ENCODE results near the gene FAAP100. TPM values are rescaled to one million over a fixed set of nuclear protein-coding genes. Genes with fewer than 3 reads are reported as not detected.
"Not testable (repeated sequence)": the region's sequence is repeated elsewhere in the genome, so short reads cannot be mapped to it uniquely, and the experiment has no call there.

FAAP100 gene
- polyA plus RNA-seq (2012; ENCODE audit: insufficient read depth, insufficient read length): 26.1 TPM

DNA sequence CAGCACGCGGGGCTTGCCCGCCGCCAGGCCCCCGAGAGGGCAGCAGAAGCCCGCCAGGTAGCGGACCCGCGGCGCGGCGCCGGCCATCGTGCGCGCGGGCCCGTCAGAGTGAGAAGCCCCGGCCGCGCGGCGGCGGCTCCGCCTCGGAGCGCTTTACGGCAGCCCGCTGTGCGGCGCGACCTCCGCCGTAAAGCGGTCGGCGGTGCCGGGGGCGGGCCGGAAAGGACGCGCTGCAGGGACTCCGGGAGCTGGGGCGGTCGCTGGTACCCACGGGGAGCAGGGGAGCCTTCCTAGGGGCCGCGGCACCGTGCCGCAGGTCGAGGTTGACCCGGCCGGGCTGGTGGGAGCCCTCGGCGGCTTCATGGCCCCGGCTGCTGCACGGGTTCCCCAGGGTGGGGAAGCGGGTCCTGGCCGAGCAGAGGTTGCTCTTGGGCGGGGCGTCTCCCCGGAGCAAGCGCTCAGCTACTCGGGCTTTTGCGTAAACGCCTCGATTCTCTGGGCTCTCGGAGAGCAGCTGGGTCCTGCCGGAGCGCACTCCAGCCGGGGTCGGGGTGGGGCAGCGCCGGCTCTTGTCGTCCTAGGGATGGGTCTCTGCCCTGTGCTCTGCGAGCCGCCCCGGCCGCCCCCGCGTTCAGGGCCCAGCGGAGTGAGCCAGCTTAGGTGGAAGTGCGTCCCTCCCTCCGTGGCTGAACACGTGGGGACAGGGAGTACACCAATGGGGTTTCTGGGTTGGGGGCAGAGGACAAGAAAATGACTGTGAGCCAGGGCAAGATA lies at the start of gene FAAP100:
Gene FAAP100, minus strand, starts transcription at position 110 of the 774 bp plus-strand sequence. Its CDS starts 23 bp downstream, at position 87.
- peak within 1 kb of the TSS; percentile 82 for H3K4me3 ChIP-seq (ENCODE audit: low read length)
- DNase-seq (ENCODE audit: low read depth, low spot score): peak; percentile 58

GRCh38 chr17:81601525-81602120 lies 49.5 kb upstream of the FAAP100 start:
- no peak overlapping the region for H3K4me3 ChIP-seq (ENCODE audit: low read length)
- DNase-seq (ENCODE audit: low read depth, low spot score): peak; percentile 65

DNA sequence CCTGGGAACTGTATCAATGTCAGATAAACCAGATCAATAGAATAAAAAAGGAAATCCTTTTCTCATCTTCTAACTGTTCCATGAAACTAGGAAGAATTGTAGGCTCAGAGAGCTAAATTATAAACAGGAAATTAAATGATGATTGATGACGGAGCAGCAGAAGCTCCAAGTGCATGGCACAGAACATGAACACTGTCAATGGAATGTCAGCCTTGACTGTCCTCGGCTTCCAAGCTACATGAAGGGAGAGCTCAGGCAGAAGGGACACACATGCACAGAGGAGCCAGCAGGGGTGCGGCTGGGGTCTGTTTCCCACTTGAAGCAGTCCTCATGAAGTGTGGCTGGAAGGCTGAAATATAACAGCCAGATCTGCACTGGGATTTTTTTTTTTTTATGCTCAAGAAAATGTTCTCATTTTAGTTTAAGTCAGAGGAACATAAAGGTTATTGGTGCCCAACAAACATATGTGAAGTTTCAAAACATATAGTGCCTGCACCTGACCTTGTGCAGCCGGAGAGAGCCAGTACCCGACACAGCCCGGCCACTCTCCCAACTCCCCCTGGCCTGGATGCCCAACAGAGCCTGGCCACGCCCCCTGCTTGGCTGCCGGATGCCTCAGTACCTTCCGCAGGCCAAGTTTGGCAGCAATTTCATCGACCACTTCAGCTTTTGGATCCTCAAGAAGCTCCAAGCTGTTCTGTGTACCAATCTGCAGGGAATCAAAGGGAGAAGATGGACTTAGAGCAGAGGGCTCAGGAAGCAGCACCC lies 47.8 kb upstream of the FAAP100 start:
- H3K4me3 ChIP-seq (ENCODE audit: low read length): no peak overlapping the region
- no peak for DNase-seq (ENCODE audit: low read depth, low spot score)

GRCh38 chr17:81593105-81593871 lies 41.1 kb upstream of the FAAP100 start:
- no peak overlapping the region for H3K4me3 ChIP-seq (ENCODE audit: low read length)
- no peak for DNase-seq (ENCODE audit: low read depth, low spot score)

DNA sequence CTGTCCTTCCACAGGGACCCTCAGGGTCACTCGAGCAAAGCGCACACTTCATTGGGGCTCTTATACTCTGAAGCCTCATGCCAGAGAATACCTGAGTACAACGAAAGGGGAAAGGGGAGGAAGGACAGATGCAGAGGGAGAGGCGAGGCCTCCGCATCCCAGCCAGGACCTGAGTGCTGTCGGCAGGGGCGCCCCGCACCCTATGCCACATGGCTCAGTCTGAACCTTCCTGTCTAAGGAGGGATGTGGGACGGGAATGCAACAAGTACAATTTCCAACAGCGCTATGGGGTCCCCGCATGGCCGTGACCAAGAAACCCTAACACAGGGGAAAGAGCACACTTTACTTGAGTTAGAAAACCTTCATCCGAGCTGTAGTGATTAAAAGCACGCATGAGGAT lies 39.8 kb upstream of the FAAP100 start:
- H3K4me3 ChIP-seq (ENCODE audit: low read length): no peak overlapping the region
- DNase-seq (ENCODE audit: low read depth, low spot score): no peak

GRCh38 chr17:81590121-81590520 lies 38.0 kb upstream of the FAAP100 start:
- no peak overlapping the region for H3K4me3 ChIP-seq (ENCODE audit: low read length)

GRCh38 chr17:81589612-81590011 lies 37.5 kb upstream of the FAAP100 start:
- no peak overlapping the region for H3K4me3 ChIP-seq (ENCODE audit: low read length)
- no peak for DNase-seq (ENCODE audit: low read depth, low spot score)

More at GRCh38 chr17:81590121-81590520, 38.0 kb upstream of the FAAP100 start:
- no peak for DNase-seq (ENCODE audit: low read depth, low spot score)

GRCh38 chr17:81586096-81586495 lies 33.9 kb upstream of the FAAP100 start:
- DNase-seq (ENCODE audit: low read depth, low spot score): no peak
- no peak overlapping the region for H3K4me3 ChIP-seq (ENCODE audit: low read length)

DNA sequence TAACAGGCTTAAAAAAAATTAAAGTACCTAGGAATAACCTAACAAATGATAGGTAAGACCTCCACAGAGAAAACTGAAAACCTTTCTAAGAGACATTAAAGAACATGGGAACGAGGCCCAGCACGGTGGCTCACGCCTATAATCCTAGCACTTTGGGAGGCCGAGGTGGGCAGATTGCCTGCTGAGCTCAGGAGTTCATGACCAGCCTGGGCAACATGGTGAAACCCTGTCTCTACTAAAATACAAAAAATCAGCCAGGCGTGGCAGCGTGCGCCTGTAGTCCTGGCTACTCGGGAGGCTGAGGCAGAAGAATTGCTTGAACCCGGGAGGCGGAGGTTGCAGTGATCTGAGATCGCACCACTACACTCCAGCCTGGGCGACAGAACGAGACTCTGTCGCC lies 32.6 kb upstream of the FAAP100 start:
- DNase-seq (ENCODE audit: low read depth, low spot score); H3K4me3 ChIP-seq (ENCODE audit: low read length): not testable (repeated sequence)

- H3K4me3 ChIP-seq (ENCODE audit: low read length): no peak overlapping the region
- no peak for DNase-seq (ENCODE audit: low read depth, low spot score)
Measured at GRCh38 chr17:81583589-81584342, 31.6 kb upstream of the FAAP100 start.

GRCh38 chr17:81582749-81583148 lies 30.6 kb upstream of the FAAP100 start:
- H3K4me3 ChIP-seq (ENCODE audit: low read length): no peak overlapping the region
- no peak for DNase-seq (ENCODE audit: low read depth, low spot score)

GRCh38 chr17:81582341-81582740 lies 30.2 kb upstream of the FAAP100 start:
- no peak for DNase-seq (ENCODE audit: low read depth, low spot score)
- H3K4me3 ChIP-seq (ENCODE audit: low read length): no peak overlapping the region

GRCh38 chr17:81581758-81582157 lies 29.6 kb upstream of the FAAP100 start:
- H3K4me3 ChIP-seq (ENCODE audit: low read length): no peak overlapping the region
- DNase-seq (ENCODE audit: low read depth, low spot score): no peak

GRCh38 chr17:81580481-81580880 lies 28.3 kb upstream of the FAAP100 start:
- no peak overlapping the region for H3K4me3 ChIP-seq (ENCODE audit: low read length)
- DNase-seq (ENCODE audit: low read depth, low spot score): no peak

DNA sequence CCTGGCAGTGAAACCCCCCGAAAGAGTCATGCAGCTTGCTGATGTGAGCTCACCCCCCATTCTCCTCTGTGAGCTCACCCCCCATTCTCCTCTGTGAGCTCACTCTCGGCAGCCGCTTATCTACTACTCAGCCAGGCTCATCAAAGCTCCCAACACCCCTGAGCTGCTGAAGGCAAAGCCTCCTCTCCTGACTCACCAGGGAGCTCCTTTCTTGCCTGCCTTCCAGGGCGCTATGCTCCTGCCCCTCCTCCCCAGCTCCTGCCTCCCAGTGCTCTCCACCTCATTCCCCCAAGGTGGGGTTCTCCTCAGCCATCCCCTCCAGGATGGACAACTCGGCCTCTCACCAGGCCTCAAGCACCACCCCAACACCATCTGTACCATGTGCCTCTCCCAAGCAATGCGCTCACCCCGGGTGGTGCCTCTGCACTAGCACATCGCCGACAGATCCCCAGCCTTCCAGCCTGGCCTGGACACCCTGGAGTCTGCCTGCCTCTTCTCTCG lies 27.7 kb upstream of the FAAP100 start:
- H3K4me3 ChIP-seq (ENCODE audit: low read length): no peak overlapping the region
- DNase-seq (ENCODE audit: low read depth, low spot score): no peak

DNA sequence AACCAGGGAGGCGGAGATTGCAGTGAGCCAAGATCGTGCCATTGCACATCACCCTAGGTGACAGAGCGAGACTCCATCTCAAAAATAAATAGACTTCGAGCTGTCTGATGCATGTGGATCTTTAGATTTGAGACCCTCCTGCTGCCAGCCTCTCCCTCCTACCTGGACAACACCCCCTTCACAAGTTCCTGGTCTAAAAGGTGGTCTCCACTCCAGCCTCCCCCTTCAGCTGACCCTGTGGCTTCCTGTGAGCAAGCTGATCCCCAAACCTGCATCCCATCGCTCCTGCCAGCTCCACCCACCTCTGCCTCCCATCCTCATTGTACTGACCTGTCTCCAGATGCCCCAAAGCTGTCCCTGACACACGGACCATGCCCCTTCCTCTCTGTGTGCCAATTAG lies 27.1 kb upstream of the FAAP100 start:
- DNase-seq (ENCODE audit: low read depth, low spot score): no peak

DNA sequence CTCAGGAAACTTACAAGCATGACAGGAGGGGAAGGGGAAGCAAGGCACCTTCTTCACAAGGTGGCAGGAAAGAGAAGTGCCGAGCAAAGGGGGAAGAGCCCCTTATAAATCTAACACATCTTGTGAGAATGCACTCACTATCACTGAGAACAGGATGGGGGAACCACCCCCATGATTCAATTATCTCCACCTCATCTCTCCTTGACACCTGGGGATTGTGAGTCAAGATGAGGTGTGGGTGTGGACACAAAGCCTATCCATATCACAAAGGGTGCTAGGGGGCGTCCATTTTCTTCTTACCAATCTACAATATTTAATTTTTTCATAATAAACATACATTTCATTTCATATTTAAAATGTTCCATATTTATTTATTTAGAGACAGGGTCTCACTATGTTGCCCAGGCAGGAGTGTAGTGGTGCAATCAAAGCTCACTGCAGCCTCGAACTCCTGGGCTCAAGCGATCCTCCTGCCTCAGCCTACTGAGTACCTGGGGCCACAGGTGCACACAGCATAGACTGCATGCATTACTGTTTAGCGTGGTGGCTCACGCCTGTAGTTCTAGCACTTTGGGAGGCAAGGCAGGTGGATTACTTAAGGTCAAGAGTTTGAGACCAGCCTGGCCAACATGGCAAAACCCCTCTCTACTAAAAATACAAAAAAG lies 26.5 kb upstream of the FAAP100 start:
- H3K4me3 ChIP-seq (ENCODE audit: low read length): no peak overlapping the region
- DNase-seq (ENCODE audit: low read depth, low spot score): no peak

More for the DNA sequence above, 27.1 kb upstream of the FAAP100 start:
- no peak overlapping the region for H3K4me3 ChIP-seq (ENCODE audit: low read length)

DNA sequence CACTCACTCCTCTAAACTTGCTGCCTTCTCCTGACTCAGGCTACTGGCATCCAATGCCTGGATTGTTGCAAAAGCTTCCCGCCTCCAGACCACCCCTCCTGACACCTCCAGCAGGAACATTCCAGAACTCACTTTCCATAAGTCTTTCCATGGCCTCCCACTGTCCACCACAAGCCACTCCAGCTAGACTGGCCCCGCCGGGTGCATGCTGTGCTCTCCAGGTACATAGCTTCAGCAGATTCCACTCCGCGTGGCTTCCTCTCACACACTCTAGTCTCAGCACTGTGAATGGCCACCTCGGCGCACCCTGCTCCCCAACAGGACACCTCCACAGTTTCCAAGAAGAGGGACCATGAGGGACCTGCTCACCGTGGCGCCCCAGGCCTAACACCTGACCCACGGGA lies 25.9 kb upstream of the FAAP100 start:
- no peak overlapping the region for H3K4me3 ChIP-seq (ENCODE audit: low read length)
- DNase-seq (ENCODE audit: low read depth, low spot score): no peak
